ENCODE results near the gene CNTNAP2. TPM values are rescaled to one million over a fixed set of nuclear protein-coding genes. Genes with fewer than 3 reads are reported as not detected.

Gene CNTNAP2
- total and polyA plus RNA-seq, 9 of the 15 experiments (the other 6 are each of a cell fraction or from before 2014, with no cell fraction given), result 0.04 to 0.62 (median 0.09) TPM; not detected in 4

DNA sequence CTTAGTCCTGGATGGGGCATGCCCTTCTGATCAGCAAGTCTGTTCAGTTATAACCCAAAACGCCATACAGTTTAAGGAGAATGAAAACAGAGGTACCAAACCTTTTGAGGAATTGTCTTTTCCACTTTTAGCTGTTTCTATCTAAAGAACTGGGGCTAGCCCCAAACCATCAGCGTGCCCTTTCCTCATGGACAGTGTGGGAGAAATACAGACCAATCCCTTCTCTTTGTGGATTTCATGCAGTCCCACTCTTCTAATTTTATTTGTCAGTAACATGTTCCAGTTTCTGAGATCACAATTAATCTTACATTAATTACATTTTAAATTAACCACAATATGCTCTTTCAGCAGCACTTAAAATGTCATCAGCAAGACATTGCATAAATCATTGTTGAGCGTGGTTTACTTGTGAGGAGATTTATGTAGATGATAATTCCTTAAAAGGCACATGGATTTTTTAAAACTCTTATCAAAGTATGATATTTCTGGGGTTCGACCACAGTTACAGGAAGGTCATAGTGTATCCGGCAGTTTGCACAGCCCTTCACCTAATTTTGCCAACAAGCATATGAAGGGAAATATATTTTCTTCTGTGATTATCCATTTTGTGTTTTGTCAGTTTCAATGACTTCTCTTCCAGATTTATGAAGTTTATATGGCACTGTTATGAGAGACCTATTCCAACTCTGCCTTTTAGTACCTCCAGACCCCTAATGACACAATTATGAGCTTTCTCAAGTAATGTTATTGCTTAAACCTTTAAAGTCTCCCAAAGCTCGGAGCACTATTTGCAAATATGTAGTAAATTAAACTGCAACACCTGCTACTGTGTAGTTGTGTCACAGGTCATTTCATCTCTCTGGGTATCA lies 1605.6 kb downstream of the CNTNAP2 start:
- FAIRE-seq (no peak), ATAC-seq (no peak), DNase-seq (ENCODE audit: extremely low read depth in 1 of 4, low spot score in 3 of 4) (no peak)
- H3K9me1 ChIP-seq (ENCODE audit: control insufficient read depth, insufficient read depth, low read length), result no peaks in the 10 kb centered on the region
- no peaks in the 10 kb centered on the region for H3K36me3 ChIP-seq (ENCODE audit: control insufficient read depth, insufficient read depth, low read length)
- no peaks in the 10 kb centered on the region for H3K27me3 ChIP-seq (ENCODE audit: control insufficient read depth in 2 of 2, insufficient read depth in 2 of 2, low read length in 2 of 2)
- H3K27ac ChIP-seq (ENCODE audit: extremely low read depth, low read depth, low read length), result no peak overlapping the region
- H3K79me2 ChIP-seq (ENCODE audit: control insufficient read depth, insufficient read depth, low read length), result no peaks in the 10 kb centered on the region
- ChIA-PET CTCF (ENCODE audit: low intra/inter-chr PET ratio) (no interaction called here), POLR2A (no interaction called here)
- in situ Hi-C loops (cut with MboI) (no loop called here), intact Hi-C loops (cut with micrococcal nuclease) (no loop called here)
- BruUV-seq (replicated peaks), result no TSS peak
- no peak overlapping the region for H3K4me3 ChIP-seq
- H3K4me1 ChIP-seq (replicated peaks in 1 of 2; ENCODE audit: control insufficient read depth in 2 of 2, insufficient read depth in 2 of 2, low read length in 2 of 2), result no peaks in the 10 kb centered on the region
- 0% methylated on average over 6 of the region's 6 CpGs for WGBS (ENCODE audit: insufficient coverage, low coverage, missing lambda C conversion rate)
- H2AFZ ChIP-seq (ENCODE audit: low read depth, low read length), result no peak overlapping the region
- H3K4me2 ChIP-seq (ENCODE audit: insufficient read depth, low read length), result no peak overlapping the region
- no peaks in the 10 kb centered on the region for H4K20me1 ChIP-seq (replicated peaks; ENCODE audit: control insufficient read depth, insufficient read depth, low read length)
- no peaks in the 10 kb centered on the region for H3K9me3 ChIP-seq (replicated peaks; ENCODE audit: control insufficient read depth, insufficient read depth, low read depth, low read length)
- H3K9ac ChIP-seq (ENCODE audit: insufficient read depth in 1 of 2, low read depth in 2 of 2, low read length in 2 of 2), result no peak overlapping the region
- TF ChIP-seq, protein P1, sequence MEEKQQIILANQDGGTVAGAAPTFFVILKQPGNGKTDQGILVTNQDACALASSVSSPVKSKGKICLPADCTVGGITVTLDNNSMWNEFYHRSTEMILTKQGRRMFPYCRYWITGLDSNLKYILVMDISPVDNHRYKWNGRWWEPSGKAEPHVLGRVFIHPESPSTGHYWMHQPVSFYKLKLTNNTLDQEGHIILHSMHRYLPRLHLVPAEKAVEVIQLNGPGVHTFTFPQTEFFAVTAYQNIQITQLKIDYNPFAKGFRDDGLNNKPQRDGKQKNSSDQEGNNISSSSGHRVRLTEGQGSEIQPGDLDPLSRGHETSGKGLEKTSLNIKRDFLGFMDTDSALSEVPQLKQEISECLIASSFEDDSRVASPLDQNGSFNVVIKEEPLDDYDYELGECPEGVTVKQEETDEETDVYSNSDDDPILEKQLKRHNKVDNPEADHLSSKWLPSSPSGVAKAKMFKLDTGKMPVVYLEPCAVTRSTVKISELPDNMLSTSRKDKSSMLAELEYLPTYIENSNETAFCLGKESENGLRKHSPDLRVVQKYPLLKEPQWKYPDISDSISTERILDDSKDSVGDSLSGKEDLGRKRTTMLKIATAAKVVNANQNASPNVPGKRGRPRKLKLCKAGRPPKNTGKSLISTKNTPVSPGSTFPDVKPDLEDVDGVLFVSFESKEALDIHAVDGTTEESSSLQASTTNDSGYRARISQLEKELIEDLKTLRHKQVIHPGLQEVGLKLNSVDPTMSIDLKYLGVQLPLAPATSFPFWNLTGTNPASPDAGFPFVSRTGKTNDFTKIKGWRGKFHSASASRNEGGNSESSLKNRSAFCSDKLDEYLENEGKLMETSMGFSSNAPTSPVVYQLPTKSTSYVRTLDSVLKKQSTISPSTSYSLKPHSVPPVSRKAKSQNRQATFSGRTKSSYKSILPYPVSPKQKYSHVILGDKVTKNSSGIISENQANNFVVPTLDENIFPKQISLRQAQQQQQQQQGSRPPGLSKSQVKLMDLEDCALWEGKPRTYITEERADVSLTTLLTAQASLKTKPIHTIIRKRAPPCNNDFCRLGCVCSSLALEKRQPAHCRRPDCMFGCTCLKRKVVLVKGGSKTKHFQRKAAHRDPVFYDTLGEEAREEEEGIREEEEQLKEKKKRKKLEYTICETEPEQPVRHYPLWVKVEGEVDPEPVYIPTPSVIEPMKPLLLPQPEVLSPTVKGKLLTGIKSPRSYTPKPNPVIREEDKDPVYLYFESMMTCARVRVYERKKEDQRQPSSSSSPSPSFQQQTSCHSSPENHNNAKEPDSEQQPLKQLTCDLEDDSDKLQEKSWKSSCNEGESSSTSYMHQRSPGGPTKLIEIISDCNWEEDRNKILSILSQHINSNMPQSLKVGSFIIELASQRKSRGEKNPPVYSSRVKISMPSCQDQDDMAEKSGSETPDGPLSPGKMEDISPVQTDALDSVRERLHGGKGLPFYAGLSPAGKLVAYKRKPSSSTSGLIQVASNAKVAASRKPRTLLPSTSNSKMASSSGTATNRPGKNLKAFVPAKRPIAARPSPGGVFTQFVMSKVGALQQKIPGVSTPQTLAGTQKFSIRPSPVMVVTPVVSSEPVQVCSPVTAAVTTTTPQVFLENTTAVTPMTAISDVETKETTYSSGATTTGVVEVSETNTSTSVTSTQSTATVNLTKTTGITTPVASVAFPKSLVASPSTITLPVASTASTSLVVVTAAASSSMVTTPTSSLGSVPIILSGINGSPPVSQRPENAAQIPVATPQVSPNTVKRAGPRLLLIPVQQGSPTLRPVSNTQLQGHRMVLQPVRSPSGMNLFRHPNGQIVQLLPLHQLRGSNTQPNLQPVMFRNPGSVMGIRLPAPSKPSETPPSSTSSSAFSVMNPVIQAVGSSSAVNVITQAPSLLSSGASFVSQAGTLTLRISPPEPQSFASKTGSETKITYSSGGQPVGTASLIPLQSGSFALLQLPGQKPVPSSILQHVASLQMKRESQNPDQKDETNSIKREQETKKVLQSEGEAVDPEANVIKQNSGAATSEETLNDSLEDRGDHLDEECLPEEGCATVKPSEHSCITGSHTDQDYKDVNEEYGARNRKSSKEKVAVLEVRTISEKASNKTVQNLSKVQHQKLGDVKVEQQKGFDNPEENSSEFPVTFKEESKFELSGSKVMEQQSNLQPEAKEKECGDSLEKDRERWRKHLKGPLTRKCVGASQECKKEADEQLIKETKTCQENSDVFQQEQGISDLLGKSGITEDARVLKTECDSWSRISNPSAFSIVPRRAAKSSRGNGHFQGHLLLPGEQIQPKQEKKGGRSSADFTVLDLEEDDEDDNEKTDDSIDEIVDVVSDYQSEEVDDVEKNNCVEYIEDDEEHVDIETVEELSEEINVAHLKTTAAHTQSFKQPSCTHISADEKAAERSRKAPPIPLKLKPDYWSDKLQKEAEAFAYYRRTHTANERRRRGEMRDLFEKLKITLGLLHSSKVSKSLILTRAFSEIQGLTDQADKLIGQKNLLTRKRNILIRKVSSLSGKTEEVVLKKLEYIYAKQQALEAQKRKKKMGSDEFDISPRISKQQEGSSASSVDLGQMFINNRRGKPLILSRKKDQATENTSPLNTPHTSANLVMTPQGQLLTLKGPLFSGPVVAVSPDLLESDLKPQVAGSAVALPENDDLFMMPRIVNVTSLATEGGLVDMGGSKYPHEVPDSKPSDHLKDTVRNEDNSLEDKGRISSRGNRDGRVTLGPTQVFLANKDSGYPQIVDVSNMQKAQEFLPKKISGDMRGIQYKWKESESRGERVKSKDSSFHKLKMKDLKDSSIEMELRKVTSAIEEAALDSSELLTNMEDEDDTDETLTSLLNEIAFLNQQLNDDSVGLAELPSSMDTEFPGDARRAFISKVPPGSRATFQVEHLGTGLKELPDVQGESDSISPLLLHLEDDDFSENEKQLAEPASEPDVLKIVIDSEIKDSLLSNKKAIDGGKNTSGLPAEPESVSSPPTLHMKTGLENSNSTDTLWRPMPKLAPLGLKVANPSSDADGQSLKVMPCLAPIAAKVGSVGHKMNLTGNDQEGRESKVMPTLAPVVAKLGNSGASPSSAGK (IDR thresholded peaks at IDR 0.05), result no peak
- no peak for TF ChIP-seq ARHGAP35 (IDR thresholded peaks at IDR 0.05; ENCODE audit: partially characterized antibody)
- TF ChIP-seq TAF1 (IDR thresholded peaks at IDR 0.05; ENCODE audit: control insufficient read depth, extremely low read depth, insufficient read depth, low read length, severe bottlenecking), result no peak
- TF ChIP-seq, protein P2, sequence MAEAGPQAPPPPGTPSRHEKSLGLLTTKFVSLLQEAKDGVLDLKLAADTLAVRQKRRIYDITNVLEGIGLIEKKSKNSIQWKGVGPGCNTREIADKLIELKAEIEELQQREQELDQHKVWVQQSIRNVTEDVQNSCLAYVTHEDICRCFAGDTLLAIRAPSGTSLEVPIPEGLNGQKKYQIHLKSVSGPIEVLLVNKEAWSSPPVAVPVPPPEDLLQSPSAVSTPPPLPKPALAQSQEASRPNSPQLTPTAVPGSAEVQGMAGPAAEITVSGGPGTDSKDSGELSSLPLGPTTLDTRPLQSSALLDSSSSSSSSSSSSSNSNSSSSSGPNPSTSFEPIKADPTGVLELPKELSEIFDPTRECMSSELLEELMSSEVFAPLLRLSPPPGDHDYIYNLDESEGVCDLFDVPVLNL (CRISPR knock-in tag; IDR thresholded peaks at IDR 0.05; ENCODE audit: low read depth), result no peak
- no peak for TF ChIP-seq TOE1 (IDR thresholded peaks at IDR 0.05; ENCODE audit: borderline replicate concordance)
- TF ChIP-seq TOE1 (CRISPR knock-in tag; IDR thresholded peaks at IDR 0.05; ENCODE audit: borderline replicate concordance, low read depth), result no peak
- no peak for TF ChIP-seq ZNF197 (CRISPR knock-in tag; IDR thresholded peaks at IDR 0.05; ENCODE audit: low read depth)
- TF ChIP-seq ZNF140 (CRISPR knock-in tag; IDR thresholded peaks at IDR 0.05), result no peak
- no peak for TF ChIP-seq TCF3 (CRISPR knock-in tag; IDR thresholded peaks at IDR 0.05)
